HCT116 (cell line): Measurements from ENCODE around the gene GPD2.

ENCODE experiments used
- EZH2 ChIP-seq: fragments of 200-600 bp; sonication (generic); IDR thresholded peaks from 2 replicates; pipeline ENCODE4 v1.6.1; 2017; ENCODE audit warnings: antibody characterized with exemption, mixed run types
- POLR2A ChIP-seq: IDR thresholded peaks from 2 replicates; pipeline ENCODE4 v1.7.0; 2011; ENCODE audit warnings: borderline replicate concordance; ENCODE audit not compliant: insufficient read depth, insufficient read length; ENCODE audit errors: extremely low read depth
- POLR2AphosphoS5 ChIP-seq: IDR thresholded peaks from 2 replicates; pipeline ENCODE4 v1.6.1; 2011; ENCODE audit warnings: mild to moderate bottlenecking, low read depth, low read length, moderate library complexity
- SP1 ChIP-seq: IDR thresholded peaks from 2 replicates; pipeline ENCODE4 v1.6.1; 2012; ENCODE audit warnings: low read depth
- ZNF274 ChIP-seq: fragments of 200-500 bp; sonication (Bioruptor generic); IDR thresholded peaks from 2 replicates; pipeline ENCODE4 v1.6.1; 2014; ENCODE audit warnings: mild to moderate bottlenecking, low read depth, low read length, inconsistent platforms
- TF ChIP-seq, protein P1 (sequence below), 3 experiments: fragments of 200-600 bp in 1 of 3; sonication (generic) in 1 of 3; IDR thresholded peaks in 2 of 3; conservative IDR thresholded peaks in 1 of 3; 2 replicates each; pipeline ENCODE4 v1.5.1; 2012 to 2017; ENCODE audit warnings: low read depth in 2 of 3, low read length in 2 of 3, antibody characterized with exemption in 1 of 3, borderline replicate concordance in 1 of 3, control low read depth in 1 of 3, mild to moderate bottlenecking in 1 of 3, mixed read lengths in 1 of 3, mixed run types in 1 of 3, moderate library complexity in 1 of 3; ENCODE audit not compliant: insufficient read depth in 1 of 3

- TF ChIP-seq SP1 (no peak), POLR2A (no peak), EZH2 (no peak), POLR2AphosphoS5 (no peak), ZNF274 (no peak)
- TF ChIP-seq, protein P1, sequence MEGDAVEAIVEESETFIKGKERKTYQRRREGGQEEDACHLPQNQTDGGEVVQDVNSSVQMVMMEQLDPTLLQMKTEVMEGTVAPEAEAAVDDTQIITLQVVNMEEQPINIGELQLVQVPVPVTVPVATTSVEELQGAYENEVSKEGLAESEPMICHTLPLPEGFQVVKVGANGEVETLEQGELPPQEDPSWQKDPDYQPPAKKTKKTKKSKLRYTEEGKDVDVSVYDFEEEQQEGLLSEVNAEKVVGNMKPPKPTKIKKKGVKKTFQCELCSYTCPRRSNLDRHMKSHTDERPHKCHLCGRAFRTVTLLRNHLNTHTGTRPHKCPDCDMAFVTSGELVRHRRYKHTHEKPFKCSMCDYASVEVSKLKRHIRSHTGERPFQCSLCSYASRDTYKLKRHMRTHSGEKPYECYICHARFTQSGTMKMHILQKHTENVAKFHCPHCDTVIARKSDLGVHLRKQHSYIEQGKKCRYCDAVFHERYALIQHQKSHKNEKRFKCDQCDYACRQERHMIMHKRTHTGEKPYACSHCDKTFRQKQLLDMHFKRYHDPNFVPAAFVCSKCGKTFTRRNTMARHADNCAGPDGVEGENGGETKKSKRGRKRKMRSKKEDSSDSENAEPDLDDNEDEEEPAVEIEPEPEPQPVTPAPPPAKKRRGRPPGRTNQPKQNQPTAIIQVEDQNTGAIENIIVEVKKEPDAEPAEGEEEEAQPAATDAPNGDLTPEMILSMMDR (IDR thresholded peaks at IDR 0.05 in 2 of 3, conservative IDR thresholded peaks at IDR 0.05 in 1 of 3; ENCODE audit: borderline replicate concordance in 1 of 3, insufficient read depth in 1 of 3, low read depth in 2 of 3, low read length in 2 of 3): no peak
Observed at GRCh38 chr2:156476850-156477206, 40.6 kb downstream of the GPD2 start.
